GM21423 (cell line): Measurements from ENCODE around the gene DGKD.

Source experiments
- ATAC-seq: cut with Tn5 transposase; IDR thresholded peaks from one replicate; pipeline ENCODE4 v1.9.1; 2021; ENCODE audit warnings: mild to moderate bottlenecking, moderate library complexity; ENCODE audit not compliant: unreplicated experiment

DGKD gene, protein sequence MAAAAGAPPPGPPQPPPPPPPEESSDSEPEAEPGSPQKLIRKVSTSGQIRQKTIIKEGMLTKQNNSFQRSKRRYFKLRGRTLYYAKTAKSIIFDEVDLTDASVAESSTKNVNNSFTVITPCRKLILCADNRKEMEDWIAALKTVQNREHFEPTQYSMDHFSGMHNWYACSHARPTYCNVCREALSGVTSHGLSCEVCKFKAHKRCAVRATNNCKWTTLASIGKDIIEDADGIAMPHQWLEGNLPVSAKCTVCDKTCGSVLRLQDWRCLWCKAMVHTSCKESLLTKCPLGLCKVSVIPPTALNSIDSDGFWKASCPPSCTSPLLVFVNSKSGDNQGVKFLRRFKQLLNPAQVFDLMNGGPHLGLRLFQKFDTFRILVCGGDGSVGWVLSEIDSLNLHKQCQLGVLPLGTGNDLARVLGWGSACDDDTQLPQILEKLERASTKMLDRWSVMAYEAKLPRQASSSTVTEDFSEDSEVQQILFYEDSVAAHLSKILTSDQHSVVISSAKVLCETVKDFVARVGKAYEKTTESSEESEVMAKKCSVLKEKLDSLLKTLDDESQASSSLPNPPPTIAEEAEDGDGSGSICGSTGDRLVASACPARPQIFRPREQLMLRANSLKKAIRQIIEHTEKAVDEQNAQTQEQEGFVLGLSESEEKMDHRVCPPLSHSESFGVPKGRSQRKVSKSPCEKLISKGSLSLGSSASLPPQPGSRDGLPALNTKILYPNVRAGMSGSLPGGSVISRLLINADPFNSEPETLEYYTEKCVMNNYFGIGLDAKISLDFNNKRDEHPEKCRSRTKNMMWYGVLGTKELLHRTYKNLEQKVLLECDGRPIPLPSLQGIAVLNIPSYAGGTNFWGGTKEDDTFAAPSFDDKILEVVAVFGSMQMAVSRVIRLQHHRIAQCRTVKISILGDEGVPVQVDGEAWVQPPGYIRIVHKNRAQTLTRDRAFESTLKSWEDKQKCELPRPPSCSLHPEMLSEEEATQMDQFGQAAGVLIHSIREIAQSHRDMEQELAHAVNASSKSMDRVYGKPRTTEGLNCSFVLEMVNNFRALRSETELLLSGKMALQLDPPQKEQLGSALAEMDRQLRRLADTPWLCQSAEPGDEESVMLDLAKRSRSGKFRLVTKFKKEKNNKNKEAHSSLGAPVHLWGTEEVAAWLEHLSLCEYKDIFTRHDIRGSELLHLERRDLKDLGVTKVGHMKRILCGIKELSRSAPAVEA

DNA sequence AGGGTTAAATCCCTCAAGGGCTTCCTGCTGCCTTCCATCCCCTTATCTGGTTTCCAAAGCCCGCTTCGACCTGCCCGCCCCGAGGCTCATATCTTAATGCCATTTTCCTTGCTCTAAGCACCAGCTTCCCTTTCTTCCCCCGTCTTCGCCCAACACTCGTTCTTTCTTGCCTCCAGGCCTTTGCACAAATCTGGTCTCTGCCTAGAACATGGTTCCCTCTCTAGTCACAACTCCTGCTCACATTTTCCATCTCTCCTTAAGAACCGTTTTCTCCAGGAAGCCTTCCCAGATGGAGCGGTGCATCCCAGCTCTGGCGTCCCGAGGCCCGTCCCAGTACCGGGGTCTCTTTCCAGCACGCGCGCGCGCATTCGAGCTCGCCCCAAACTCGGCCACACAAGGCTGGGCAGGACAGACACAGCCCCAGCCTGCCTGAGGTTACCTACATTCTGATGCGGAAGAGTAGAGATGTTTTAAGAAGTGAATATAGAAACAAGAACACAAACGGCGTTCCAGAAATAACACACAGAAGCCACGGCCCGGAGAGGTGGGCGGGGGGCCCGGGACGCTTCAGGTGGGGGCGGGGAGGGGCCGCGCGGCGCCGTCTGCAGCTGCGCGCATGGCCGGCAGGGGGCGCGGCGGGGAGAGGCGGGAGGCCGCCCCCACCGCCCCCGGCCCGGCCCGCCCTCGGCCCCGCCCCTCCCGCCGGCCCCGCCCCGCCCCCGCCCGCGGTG, at the start of gene DGKD:
DGKD (plus strand) TSS at position 726 of the 731 bp plus-strand sequence. CDS start 25 bp downstream, outside the sequence.
- ATAC-seq, result peak; percentile 42

DNA sequence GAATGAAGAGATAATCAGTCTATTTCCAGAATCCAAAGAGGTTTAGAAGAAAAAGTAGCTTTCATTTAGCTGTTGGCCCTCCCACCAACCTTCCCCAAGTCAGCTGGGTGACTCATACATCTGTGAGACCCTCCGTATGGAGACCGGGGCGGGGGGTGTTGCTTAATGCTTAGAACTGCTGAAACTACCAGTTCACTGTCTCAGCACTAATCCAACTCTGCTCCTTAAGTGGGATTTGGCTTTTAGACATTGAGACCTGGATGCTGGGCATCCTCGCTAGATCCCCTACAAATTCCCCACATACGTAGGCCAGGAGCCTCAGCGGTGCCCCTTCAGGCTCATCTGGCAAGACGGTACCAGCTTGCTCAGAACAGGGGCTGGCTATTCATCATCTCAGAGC, 46.7 kb upstream of the DGKD start, which contains the start of gene SAG:
SAG (plus strand) TSS at position 252 of the 400 bp plus-strand sequence. CDS start 1,374 bp downstream, outside the sequence.
- no peak for ATAC-seq

DNA sequence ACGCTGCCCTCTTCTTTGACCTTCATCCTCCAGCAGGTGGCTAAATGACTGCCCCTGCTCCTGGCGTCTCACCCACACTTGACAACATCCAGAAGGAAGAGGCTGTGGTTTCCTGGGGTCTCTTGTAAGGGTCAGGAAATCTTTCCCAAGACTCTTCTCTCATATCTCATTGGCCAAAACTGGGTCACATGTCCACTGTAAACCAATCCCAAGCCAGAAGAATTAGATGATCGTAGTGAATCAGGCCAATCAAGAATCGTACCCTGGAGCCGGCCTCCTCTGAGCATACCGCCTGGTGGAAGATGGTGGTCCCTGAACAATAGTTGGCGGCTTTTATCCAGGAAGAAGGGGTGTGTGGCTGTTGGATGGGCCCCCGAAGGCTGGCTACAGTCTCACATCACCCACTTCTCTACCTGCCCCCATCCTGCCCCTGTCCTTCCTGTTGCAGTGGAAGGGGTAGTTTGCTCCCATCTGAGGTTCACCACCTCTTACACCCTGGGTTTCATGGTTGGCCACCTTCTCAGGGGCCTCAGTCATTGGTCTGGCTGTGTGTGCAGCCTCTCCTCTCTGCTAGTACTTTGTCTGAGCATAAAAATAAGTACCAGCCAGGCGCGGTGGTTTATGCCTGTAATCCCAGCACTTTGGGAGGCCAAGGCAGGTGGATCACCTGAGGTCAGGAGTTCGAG, 42.9 kb upstream of the DGKD start:
- ATAC-seq, result no peak

DNA sequence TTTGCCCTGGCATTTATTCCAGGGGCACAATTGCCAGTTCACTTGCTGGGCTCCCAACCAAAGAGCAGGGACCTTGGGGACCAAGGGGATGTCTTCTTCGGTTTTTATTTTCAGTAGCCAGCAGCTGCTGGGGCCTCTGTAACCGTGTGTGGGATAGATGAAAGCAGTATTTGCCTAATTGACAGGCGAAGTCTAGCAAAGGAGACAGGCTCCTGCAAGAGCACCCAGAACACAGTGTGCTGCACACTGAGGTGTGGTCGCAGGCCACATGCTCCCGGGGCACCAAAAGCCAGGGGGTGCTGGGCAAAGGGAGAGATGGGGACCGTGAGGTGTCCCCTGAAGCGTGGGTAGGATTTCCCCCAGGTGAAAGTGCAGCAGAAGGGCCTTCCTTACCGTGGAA, 41.4 kb upstream of the DGKD start:
- ATAC-seq, result no peak

DNA sequence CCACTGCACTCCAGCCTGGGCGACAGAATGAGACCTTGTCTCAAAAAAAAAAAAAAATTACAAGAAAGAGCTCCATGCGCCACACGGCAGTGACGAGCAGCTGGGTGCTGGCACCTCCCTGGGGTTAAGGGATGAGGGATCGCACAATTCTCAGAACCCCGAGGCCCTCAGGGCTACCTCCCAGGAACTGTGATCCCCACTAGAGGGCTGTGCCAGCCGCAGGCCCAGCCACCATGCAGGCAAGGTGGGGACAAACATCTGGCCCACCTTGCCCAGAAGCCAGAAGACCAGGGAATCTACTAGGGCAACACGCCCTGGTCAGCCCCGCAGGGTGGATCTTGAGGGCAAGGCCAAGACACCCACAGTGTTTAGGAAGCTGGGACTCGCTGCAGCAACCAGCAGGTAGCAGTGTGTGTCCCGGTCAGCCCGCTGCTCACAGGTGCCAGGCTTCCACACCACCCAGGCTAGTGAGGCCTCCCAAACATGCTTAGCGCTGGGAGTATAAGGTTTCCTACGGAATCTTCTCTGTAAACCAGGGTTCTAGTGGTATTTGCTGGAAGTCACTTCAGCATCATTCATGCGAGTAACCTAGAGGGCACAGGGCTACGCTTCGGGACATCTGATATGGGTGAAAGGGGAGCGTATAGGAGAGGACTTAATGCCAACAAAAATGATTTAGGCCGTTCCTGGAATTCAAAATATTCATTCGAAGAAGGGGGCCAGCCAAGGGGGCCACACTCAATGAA, 39.9 kb upstream of the DGKD start:
- no peak for ATAC-seq

DNA sequence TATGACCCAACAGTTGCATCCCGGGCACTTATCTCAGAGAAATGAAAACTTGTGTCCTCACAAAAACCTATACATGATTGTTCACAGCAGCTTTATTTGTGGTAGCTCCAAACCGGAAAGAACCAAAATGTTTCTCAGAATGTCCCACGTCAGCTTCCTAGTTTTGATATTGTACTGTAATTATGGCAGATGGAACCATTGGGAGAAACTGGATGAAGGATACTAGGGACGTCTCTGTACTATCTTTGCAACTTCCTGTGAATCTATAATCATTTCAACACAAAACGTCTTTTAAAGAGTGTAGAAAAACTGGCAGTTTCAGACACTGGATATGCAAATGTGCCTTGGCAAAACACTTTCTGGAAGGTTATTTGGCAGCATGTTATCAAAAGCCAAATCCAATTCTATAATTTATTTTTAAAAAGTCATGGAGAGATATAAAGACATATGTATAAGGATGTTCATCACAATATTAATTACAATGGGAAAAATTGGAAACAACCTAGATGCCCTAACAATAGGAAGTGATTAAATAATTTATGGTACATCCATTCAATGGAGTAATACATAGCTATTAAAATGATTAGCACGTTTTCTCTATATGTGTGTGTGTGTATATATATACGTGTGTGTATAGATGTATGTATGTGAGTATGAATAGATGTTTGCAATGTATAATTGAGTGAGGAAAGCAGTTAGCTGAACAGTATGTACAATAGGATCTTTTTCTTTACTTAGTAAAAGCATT, 36.9 kb upstream of the DGKD start:
- ATAC-seq, result no peak

DNA sequence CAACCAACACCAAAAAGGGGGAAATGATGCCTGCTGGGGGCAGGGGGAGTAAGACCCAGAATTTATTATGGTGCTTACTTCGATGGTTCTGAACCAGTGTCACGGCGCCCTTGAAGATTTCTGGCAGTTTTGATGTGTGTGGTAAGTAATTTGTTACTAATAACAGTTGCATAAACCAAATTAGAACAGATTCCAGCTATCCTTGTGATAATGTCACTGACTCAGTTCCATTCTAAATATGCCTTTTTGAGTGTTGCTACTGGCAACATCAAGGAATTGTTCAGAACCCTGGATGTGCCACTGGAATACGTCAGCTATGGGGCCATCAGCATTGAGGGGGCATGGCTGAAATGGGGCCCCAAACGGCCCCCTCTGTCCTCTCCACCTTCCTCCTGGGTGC, 35.0 kb upstream of the DGKD start:
- ATAC-seq, result no peak

DNA sequence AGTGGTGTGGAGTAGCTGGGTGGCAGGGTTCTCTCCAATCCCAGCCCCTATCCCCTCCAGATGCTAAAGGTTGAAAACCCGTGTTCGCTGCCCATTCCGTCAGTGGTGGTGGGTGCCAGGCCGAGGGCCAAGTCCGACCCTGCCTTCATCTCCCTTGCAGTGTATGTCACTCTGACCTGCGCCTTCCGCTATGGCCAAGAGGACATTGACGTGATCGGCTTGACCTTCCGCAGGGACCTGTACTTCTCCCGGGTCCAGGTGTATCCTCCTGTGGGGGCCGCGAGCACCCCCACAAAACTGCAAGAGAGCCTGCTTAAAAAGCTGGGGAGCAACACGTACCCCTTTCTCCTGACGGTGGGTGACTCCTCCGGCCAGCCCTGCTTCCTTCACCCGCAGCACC, 33.8 kb upstream of the DGKD start:
- ATAC-seq, result no peak

DNA sequence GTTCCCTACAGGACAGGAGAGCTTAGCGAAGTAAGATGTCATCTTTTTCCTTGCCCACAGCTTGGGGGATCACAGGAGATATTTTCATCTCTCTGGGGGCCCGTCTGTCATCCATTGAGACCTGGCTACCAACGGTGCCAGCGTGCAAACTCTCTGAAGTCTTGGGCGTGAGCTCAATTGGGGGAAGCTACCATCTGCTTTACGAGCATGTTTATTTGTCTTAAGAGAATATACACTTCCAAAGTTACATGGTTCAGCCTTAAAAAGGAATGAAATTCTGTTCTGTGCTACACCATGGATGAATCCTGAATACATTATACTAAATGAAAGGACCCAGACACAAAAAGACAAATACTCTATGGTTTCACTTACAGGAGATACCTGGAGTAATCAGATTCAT, 33.1 kb upstream of the DGKD start:
- ATAC-seq, result no peak

DNA sequence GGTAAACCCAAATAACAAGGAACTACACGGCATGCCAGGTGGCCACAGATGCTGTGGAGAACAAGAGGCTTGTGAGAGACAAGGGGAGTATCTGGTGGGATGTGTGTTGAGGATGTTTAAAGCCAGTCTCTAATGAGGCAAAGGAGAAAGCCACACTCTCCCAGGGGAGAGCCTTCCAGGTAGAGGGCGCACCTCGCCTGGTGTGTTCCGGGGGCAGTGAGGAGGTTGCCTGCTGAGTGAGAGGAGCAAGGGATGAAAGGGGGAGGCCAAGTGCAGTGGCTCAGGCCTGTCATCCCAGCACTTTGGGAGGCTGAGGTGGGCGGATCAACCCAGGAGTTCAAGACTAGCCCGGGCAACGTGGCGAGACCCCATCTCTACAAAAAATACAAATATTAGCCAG, 30.4 kb upstream of the DGKD start:
- no peak for ATAC-seq

DNA sequence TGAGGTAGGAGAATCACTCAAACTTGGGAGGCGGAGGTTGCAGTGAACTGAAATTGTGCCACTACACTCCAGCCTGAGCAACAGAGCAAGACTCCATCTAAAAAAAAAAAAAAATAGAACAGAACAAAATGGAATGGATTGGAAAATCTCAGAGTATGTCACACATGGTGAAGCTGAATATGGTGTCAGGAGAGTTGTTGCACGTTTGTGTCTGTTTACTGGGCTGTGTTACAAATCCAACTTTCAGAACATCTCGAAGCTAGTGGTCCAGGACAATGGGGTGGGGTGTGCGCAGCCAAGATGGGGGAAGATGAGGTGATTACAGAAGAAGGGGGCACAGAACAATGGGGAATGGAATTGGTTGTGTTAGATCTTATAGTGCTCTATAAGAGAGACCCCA, 29.0 kb upstream of the DGKD start:
- ATAC-seq, result no peak

DNA sequence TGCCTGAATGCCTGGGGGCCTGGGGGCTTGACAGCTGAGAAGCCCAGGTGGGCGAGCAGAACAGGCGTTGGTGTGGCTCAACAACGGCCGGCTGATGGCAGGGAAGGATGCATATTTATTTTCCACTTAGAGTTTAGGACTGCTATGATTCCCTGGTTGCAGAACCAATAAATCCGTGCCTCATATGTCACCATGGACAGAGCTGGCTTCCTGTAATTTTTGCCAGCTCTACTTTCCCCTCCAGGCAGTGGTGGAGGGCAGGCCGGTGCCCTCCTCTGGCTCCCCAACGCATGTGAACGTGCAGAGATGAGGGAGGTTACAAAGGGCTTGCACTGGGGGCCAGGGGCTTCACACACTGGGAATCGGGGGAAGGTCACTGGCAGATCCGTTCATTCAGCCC, 28.5 kb upstream of the DGKD start:
- no peak for ATAC-seq

DNA sequence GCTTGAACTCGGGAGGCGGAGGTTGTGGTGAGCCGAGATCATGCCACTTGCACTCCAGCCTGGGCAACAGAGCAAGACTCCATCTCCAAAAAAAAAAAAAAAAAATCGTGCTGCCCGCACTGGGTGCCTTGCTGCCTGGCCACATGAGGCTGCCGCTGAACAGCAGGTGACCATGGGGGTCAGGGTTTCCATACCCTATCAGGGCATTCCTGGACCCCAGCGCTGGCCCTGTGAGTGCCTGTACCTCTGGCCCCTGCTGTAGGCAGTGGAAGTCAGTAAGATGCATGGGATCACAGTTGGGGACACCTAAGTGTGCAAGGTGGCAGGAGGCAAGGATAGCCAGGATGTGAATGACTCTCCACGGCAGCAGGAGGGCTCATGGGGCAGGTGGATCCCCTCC, 27.8 kb upstream of the DGKD start:
- no peak for ATAC-seq

DNA sequence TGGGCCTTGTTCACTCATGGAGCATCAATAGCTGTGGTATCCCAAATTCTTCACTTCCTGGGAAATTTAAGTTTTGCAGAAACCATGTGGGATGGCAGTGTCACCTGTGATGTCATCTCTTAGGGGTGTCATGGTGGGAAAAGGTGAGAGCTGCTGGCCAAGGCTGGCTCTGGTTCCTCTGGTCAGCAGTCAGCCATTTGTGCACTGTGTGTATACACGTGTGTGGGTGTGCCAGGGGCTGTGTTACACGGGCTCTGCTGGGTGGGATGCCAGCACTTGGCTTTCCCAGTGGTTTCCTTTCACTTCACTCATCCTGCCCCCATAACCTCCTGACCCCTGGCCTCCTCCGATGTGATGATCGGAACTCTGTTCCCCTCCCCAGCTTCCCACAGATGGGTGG, 25.4 kb upstream of the DGKD start:
- ATAC-seq, result no peak

DNA sequence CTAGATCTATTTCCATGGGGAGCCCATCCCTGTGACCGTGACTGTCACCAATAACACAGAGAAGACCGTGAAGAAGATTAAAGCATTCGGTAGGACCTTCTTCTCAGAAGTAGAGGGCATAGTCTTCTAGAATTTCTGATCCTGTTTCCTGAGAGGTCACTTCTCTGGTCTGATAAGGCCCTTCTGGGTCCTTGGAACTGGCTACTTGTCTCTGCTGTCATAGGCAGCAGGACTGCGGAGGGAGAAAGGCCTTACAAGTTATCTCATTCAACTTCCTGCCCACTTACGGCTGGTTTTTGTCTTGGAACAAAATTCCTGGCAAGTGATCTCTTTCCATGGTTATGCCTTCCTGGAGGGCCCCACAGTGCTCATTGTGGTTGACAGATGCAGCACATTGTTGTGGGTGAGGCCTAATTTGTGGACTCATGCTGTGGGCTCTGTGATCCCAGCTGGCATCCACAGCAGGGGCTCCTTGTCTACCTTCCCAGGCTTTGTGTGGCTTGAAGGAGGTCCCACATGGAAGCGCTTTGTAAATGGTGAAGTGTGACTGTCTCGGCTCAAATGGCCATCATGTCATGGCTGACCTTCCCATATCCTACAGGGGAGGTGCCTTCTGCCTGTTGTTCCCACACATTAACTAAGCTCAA, 24.7 kb upstream of the DGKD start:
- no peak for ATAC-seq

DNA sequence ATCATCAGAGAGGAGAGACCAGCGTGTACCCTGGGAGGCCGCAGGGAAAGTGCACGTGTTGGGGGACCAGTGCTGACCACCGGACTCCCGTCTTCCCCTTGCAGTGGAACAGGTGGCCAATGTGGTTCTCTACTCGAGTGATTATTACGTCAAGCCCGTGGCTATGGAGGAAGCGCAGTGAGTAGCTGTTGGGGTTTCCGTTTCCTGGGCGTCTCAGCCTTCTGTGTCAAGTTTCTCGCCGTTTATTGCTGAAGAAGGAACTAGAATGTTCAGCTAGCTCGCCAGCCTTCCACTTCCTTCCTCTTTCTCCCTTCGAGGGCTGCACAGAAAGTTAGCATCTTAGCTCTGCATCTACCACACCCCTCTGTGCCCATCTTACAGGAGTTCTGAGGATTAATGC, 22.8 kb upstream of the DGKD start:
- ATAC-seq, result peak; percentile 92

DNA sequence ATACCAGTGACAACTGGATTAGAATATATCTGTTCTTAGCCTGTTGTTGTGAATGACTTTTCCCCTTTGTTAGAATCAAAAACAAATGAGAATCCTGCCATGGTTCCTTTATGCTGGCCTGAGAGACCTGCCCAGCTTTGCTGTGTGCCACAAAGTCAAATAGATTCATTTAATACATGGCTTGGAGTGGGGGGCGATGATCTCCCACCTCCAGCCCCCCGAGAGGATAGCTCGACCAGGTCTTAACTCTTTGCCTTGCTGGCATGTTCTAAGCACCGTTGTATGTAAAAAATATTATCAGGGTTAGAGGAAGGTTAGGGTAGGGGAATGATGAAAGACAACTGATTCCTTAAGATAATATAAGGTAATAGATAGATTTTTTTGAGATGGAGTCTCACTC, 22.2 kb upstream of the DGKD start:
- ATAC-seq, result no peak

DNA sequence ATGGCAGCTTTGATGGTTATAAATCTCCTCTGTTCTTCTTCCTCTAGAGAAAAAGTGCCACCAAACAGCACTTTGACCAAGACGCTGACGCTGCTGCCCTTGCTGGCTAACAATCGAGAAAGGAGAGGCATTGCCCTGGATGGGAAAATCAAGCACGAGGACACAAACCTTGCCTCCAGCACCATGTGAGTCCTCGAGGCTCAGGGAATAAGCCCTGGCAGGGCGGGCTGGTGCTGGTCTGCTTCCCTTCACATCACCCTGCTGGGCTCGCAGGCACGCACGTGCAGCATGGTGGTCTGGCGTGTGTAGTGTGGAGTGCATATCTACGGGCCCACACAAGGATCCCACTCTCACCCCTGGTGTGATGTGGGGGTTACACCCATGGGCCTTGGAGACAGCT, 19.4 kb upstream of the DGKD start:
- ATAC-seq, result no peak
